ENCODE data around the gene EEFSEC.

DNA sequence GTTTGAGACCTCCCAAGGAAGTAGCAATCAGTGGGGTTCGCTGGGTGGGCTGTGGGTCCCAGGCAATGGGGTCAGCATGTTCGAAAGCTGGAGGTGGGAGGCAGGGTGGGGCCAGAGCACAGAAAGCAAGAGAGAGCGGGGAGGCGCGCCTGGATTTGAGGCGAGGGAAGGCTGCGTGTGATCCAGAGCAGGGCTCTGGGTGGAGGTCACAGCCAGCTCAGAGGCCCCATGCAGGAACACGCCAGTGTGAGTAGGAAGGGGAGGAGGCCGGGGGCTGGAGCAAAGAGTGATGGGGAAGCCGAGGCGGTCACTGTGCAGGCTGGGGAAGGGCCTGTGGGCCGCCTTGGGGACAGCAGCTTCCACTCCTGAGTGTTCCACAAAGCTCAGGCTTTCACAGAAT, 304.7 kb downstream of the EEFSEC start:
- no peak for TF ChIP-seq POLR2A (IDR thresholded peaks at IDR 0.05)
- TF ChIP-seq, protein P1, sequence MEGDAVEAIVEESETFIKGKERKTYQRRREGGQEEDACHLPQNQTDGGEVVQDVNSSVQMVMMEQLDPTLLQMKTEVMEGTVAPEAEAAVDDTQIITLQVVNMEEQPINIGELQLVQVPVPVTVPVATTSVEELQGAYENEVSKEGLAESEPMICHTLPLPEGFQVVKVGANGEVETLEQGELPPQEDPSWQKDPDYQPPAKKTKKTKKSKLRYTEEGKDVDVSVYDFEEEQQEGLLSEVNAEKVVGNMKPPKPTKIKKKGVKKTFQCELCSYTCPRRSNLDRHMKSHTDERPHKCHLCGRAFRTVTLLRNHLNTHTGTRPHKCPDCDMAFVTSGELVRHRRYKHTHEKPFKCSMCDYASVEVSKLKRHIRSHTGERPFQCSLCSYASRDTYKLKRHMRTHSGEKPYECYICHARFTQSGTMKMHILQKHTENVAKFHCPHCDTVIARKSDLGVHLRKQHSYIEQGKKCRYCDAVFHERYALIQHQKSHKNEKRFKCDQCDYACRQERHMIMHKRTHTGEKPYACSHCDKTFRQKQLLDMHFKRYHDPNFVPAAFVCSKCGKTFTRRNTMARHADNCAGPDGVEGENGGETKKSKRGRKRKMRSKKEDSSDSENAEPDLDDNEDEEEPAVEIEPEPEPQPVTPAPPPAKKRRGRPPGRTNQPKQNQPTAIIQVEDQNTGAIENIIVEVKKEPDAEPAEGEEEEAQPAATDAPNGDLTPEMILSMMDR (IDR thresholded peaks at IDR 0.05), result no peak
- no peak for TF ChIP-seq EP300 (IDR thresholded peaks at IDR 0.05)
